Trophoblast cell (in vitro differentiated cells and primary cell): ENCODE results near the gene DTWD1.

ENCODE experiments used
- DNase-seq, 2 donors: peaks; one replicate each; pipeline ENCODE4 v3.0.0-alpha.2; 2016
- H2AFZ ChIP-seq: 2 replicates; pipeline ENCODE4 v1.6.1; 2013; ENCODE audit warnings: low read length, moderate library complexity, mild to moderate bottlenecking; ENCODE audit not compliant: insufficient read depth, poor library complexity
- H2AK5ac ChIP-seq: 2 replicates; pipeline ENCODE4 v1.6.1; 2013; ENCODE audit warnings: mild to moderate bottlenecking, low read length
- H2BK120ac ChIP-seq: 2 replicates; pipeline ENCODE4 v1.6.1; 2013; ENCODE audit warnings: low read length, mild to moderate bottlenecking, moderate library complexity; ENCODE audit not compliant: insufficient read depth, poor library complexity
- H2BK12ac ChIP-seq: 2 replicates; pipeline ENCODE4 v1.6.1; 2013; ENCODE audit warnings: mild to moderate bottlenecking, low read length, moderate library complexity
- H2BK5ac ChIP-seq: 2 replicates; pipeline ENCODE4 v1.6.1; 2013; ENCODE audit warnings: low read length, low read depth, moderate library complexity, mild to moderate bottlenecking; ENCODE audit not compliant: poor library complexity
- H3K14ac ChIP-seq: 2 replicates; pipeline ENCODE4 v1.6.1; 2013; ENCODE audit warnings: mild to moderate bottlenecking, low read length
- H3K18ac ChIP-seq: 2 replicates; pipeline ENCODE4 v1.6.1; 2013; ENCODE audit warnings: mild to moderate bottlenecking, low read length
- H3K23ac ChIP-seq: 2 replicates; pipeline ENCODE4 v1.6.1; 2013; ENCODE audit warnings: low read length
- H3K27ac ChIP-seq: 2 replicates; pipeline ENCODE4 v1.5.1; 2013; ENCODE audit warnings: low read depth, mild to moderate bottlenecking, inconsistent platforms, low read length, moderate library complexity
- H3K27me3 ChIP-seq: 2 replicates; pipeline ENCODE4 v1.6.1; 2013; ENCODE audit warnings: inconsistent platforms, mild to moderate bottlenecking, low read length, moderate library complexity; ENCODE audit not compliant: insufficient read depth
- H3K36me3 ChIP-seq, 2 experiments: 1 replicate in 1 of 2; 2 replicates in 1 of 2; pipeline ENCODE4 v1.6.1; 2013; ENCODE audit warnings: low read length in 2 of 2, mild to moderate bottlenecking in 2 of 2, moderate library complexity in 1 of 2; ENCODE audit not compliant: insufficient read depth in 2 of 2, control insufficient read depth in 1 of 2
- H3K4ac ChIP-seq: 2 replicates; pipeline ENCODE4 v1.6.1; 2013; ENCODE audit warnings: low read depth, mild to moderate bottlenecking, low read length, moderate library complexity
- H3K4me1 ChIP-seq, 2 experiments: 1 replicate in 1 of 2; 2 replicates in 1 of 2; pipeline ENCODE4 v1.6.1; 2013; ENCODE audit warnings: low read length in 2 of 2, mild to moderate bottlenecking in 2 of 2, moderate library complexity in 1 of 2; ENCODE audit not compliant: insufficient read depth in 2 of 2, control insufficient read depth in 1 of 2
- H3K4me2 ChIP-seq: 2 replicates; pipeline ENCODE4 v1.6.1; 2013; ENCODE audit warnings: inconsistent platforms, mild to moderate bottlenecking, low read length, moderate library complexity
- H3K4me3 ChIP-seq: 2 replicates; pipeline ENCODE4 v1.5.1; 2013; ENCODE audit warnings: mild to moderate bottlenecking, low read depth, low read length, inconsistent platforms
- H3K79me1 ChIP-seq: one replicate; pipeline ENCODE4 v1.6.1; 2013; ENCODE audit warnings: low read length
- H3K79me2 ChIP-seq: 2 replicates; pipeline ENCODE4 v1.6.1; 2013; ENCODE audit warnings: low read length, mild to moderate bottlenecking; ENCODE audit not compliant: control insufficient read depth, insufficient read depth, poor library complexity
- H3K9ac ChIP-seq: 2 replicates; pipeline ENCODE4 v1.6.1; 2013; ENCODE audit warnings: mild to moderate bottlenecking, low read length
- H3K9me3 ChIP-seq: 2 replicates; pipeline ENCODE4 v1.6.1; 2013; ENCODE audit warnings: low read depth, mild to moderate bottlenecking, control low read depth, inconsistent platforms, low read length; ENCODE audit not compliant: insufficient read depth
- H4K12ac ChIP-seq: 2 replicates; pipeline ENCODE4 v1.6.1; 2013; ENCODE audit warnings: low read depth, mild to moderate bottlenecking, low read length, moderate library complexity
- H4K8ac ChIP-seq: 2 replicates; pipeline ENCODE4 v1.6.1; 2013; ENCODE audit warnings: low read depth, mild to moderate bottlenecking, low read length, moderate library complexity
- H4K91ac ChIP-seq: one replicate; pipeline ENCODE4 v1.6.1; 2013; ENCODE audit warnings: low read depth, mild to moderate bottlenecking, low read length, moderate library complexity
- WGBS: extraction: QIAGEN DNeasy Blood & Tissue Kit; methylation state at CpG from one replicate; pipeline ENCODE4 v1.1.7; 2013; ENCODE audit warnings: missing lambda C conversion rate; ENCODE audit not compliant: insufficient read length, insufficient coverage; ENCODE audit errors: extremely low coverage; 5-methylcytosine and 5-hydroxymethylcytosine counted together

Gene DTWD1

GRCh38 chr15:49627407-49627877, 6.6 kb downstream of the DTWD1 start:
- Histone ChIP-seq H3K4me1 (no peaks in the 10 kb centered on the region), H3K9me3 (peaks cover 1% of the 10 kb centered on the region), H4K12ac (no peak overlapping the region), H2AFZ (no peak overlapping the region), H3K14ac (no peak overlapping the region), H3K27me3 (no peaks in the 10 kb centered on the region), H3K4me2 (no peak overlapping the region), H2BK12ac (no peak overlapping the region), H3K23ac (no peak overlapping the region), H2BK120ac (no peak overlapping the region), H4K8ac (no peak overlapping the region), H4K91ac (no peak overlapping the region), H3K36me3 (peaks cover 2 to 4% of the 10 kb centered on the region in 2 experiments), H3K18ac (no peak overlapping the region), H3K4me3 (no peak overlapping the region), H3K27ac (peak overlapping the region; percentile 62), H3K79me2 (no peaks in the 10 kb centered on the region), H3K9ac (no peak overlapping the region), H3K4ac (no peak overlapping the region), H2AK5ac (no peak overlapping the region), H2BK5ac (no peak overlapping the region), H3K79me1 (no peaks in the 10 kb centered on the region)
- peak; percentile 38 to 76 for DNase-seq
- WGBS = no CpG with 5 or more reads among the region's 1 CpG

- Histone ChIP-seq H2AK5ac (no peak overlapping the region), H3K27me3 (no peaks in the 10 kb centered on the region), H4K12ac (no peak overlapping the region), H3K4me1 (no peaks in the 10 kb centered on the region), H2BK5ac (no peak overlapping the region), H3K36me3 (peaks cover 4% of the 10 kb centered on the region in 2 experiments), H2BK120ac (no peak overlapping the region), H3K4me2 (no peak overlapping the region), H3K4me3 (no peak overlapping the region), H3K27ac (no peak overlapping the region), H4K8ac (no peak overlapping the region), H4K91ac (no peak overlapping the region), H2AFZ (no peak overlapping the region), H2BK12ac (no peak overlapping the region), H3K9ac (no peak overlapping the region), H3K79me1 (no peaks in the 10 kb centered on the region), H3K4ac (no peak overlapping the region), H3K79me2 (no peaks in the 10 kb centered on the region), H3K23ac (no peak overlapping the region), H3K14ac (no peak overlapping the region), H3K18ac (no peak overlapping the region), H3K9me3 (peaks cover 1% of the 10 kb centered on the region)
- no CpG with 5 or more reads among the region's 2 CpGs for WGBS
- no peak for DNase-seq
Measured at GRCh38 chr15:49628379-49628778, 7.5 kb downstream of the DTWD1 start.

GRCh38 chr15:49637857-49638256, 17.0 kb downstream of the DTWD1 start:
- Histone ChIP-seq H3K9ac (no peak overlapping the region), H2BK12ac (no peak overlapping the region), H3K4ac (no peak overlapping the region), H3K27me3 (no peaks in the 10 kb centered on the region), H2AFZ (no peak overlapping the region), H2AK5ac (no peak overlapping the region), H3K79me1 (no peaks in the 10 kb centered on the region), H2BK120ac (no peak overlapping the region), H3K9me3 (no peaks in the 10 kb centered on the region), H2BK5ac (no peak overlapping the region), H3K79me2 (no peaks in the 10 kb centered on the region), H4K91ac (no peak overlapping the region), H3K18ac (no peak overlapping the region), H3K14ac (no peak overlapping the region), H3K4me3 (no peak overlapping the region), H4K8ac (no peak overlapping the region), H3K4me2 (peak overlapping the region; percentile 34), H3K4me1 (no peaks in the 10 kb centered on the region), H3K23ac (no peak overlapping the region), H4K12ac (no peak overlapping the region), H3K36me3 (peaks cover 4 to 9% of the 10 kb centered on the region in 2 experiments), H3K27ac (no peak overlapping the region)
- WGBS = no CpG with 5 or more reads among the region's 4 CpGs
- DNase-seq = no peak

- Histone ChIP-seq H2AK5ac (no peak overlapping the region), H2BK120ac (no peak overlapping the region), H2AFZ (no peak overlapping the region), H3K18ac (no peak overlapping the region), H3K4ac (no peak overlapping the region), H3K4me1 (no peaks in the 10 kb centered on the region), H3K27me3 (no peaks in the 10 kb centered on the region), H3K14ac (no peak overlapping the region), H3K79me1 (no peaks in the 10 kb centered on the region), H3K9ac (no peak overlapping the region), H4K8ac (no peak overlapping the region), H3K4me2 (no peak overlapping the region), H3K23ac (no peak overlapping the region), H3K9me3 (no peaks in the 10 kb centered on the region), H4K91ac (no peak overlapping the region), H2BK5ac (no peak overlapping the region), H2BK12ac (no peak overlapping the region), H3K36me3 (peaks cover 0 to 1% of the 10 kb centered on the region in 2 experiments), H4K12ac (no peak overlapping the region), H3K4me3 (no peak overlapping the region), H3K79me2 (no peaks in the 10 kb centered on the region), H3K27ac (no peak overlapping the region)
- DNase-seq = no peak
- no CpG with 5 or more reads among the region's 1 CpG for WGBS
Measured at GRCh38 chr15:49644364-49644794, 23.5 kb downstream of the DTWD1 start.
